ENCODE results near the gene PRLR.
A peak's percentile ranks its signal among the peaks of the same experiment; 100 is the strongest.

The PRLR gene

GRCh38 chr5:35212122-35212982, 17.9 kb downstream of the PRLR start:
- H2AFZ ChIP-seq (ENCODE audit: low read depth, low read length), result peak overlapping the region; percentile 68; the same call in 1 of the 2 replicates
- H3K4me3 ChIP-seq (ENCODE audit: low read length), result peak overlapping the region; percentile 58
- H3K4me2 ChIP-seq (ENCODE audit: low read length), result peak overlapping the region; percentile 82
- peak overlapping the region; percentile 68; the same call in 1 of the 2 replicates for H3K9ac ChIP-seq (ENCODE audit: low read length)
- no peaks in the 10 kb centered on the region for H4K20me1 ChIP-seq (ENCODE audit: insufficient read depth, low read length)
- no peaks in the 10 kb centered on the region for H3K36me3 ChIP-seq (replicated peaks; ENCODE audit: low read depth, low read length)
- no peaks in the 10 kb centered on the region for H3K9me3 ChIP-seq (ENCODE audit: insufficient read depth, low read length)
- H3K27me3 ChIP-seq (ENCODE audit: low read depth, low read length), result no peaks in the 10 kb centered on the region
- TF ChIP-seq CTCF (IDR thresholded peaks at IDR 0.05; ENCODE audit: low read depth, low read length) (no peak), EZH2phosphoT487 (IDR thresholded peaks at IDR 0.05; ENCODE audit: low read depth) (no peak)
- peak overlapping the region; percentile 93 for H3K27ac ChIP-seq (ENCODE audit: low read length)
- no peaks in the 10 kb centered on the region for H3K79me2 ChIP-seq (ENCODE audit: low read length)
- H3K4me1 ChIP-seq (ENCODE audit: low read length), result peaks cover 38% of the 10 kb centered on the region

DNA sequence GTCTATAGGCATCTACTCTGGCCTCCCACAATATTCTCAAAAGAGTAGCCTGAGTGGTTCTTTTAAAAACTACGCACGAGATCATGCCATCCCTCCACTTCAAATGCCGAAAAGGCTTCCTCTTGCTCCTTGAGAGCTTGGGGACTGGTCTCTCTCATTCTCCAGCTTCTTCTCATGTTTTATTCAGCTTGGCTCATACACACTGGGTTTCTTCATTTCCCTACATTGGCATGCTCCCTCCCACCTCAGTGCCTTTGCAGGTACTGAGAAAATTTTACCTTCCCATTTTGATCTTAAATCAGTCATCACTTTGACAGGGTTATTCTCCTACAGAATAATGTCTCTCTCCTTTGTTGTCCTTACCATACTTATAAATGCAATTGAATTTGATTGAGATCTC, 20.4 kb downstream of the PRLR start:
- Histone ChIP-seq H3K36me3 (replicated peaks; ENCODE audit: low read depth, low read length) (no peaks in the 10 kb centered on the region), H3K79me2 (ENCODE audit: low read length) (no peaks in the 10 kb centered on the region), H2AFZ (ENCODE audit: low read depth, low read length) (no peak overlapping the region), H3K4me1 (ENCODE audit: low read length) (peaks cover 38% of the 10 kb centered on the region), H4K20me1 (ENCODE audit: insufficient read depth, low read length) (no peaks in the 10 kb centered on the region), H3K4me3 (ENCODE audit: low read length) (no peak overlapping the region), H3K9ac (ENCODE audit: low read length) (no peak overlapping the region), H3K27me3 (ENCODE audit: low read depth, low read length) (no peaks in the 10 kb centered on the region), H3K9me3 (ENCODE audit: insufficient read depth, low read length) (no peaks in the 10 kb centered on the region), H3K4me2 (ENCODE audit: low read length) (no peak overlapping the region), H3K27ac (ENCODE audit: low read length) (no peak overlapping the region)
- TF ChIP-seq CTCF (IDR thresholded peaks at IDR 0.05; ENCODE audit: low read depth, low read length) (no peak), EZH2phosphoT487 (IDR thresholded peaks at IDR 0.05; ENCODE audit: low read depth) (no peak)

- Histone ChIP-seq H3K9ac (ENCODE audit: low read length) (no peak overlapping the region), H3K9me3 (ENCODE audit: insufficient read depth, low read length) (no peaks in the 10 kb centered on the region), H3K79me2 (ENCODE audit: low read length) (no peaks in the 10 kb centered on the region), H3K4me3 (ENCODE audit: low read length) (no peak overlapping the region), H3K4me2 (ENCODE audit: low read length) (no peak overlapping the region), H3K27ac (ENCODE audit: low read length) (no peak overlapping the region), H3K36me3 (replicated peaks; ENCODE audit: low read depth, low read length) (no peaks in the 10 kb centered on the region), H2AFZ (ENCODE audit: low read depth, low read length) (no peak overlapping the region), H3K4me1 (ENCODE audit: low read length) (peaks cover 13% of the 10 kb centered on the region), H4K20me1 (ENCODE audit: insufficient read depth, low read length) (no peaks in the 10 kb centered on the region), H3K27me3 (ENCODE audit: low read depth, low read length) (no peaks in the 10 kb centered on the region)
- TF ChIP-seq EZH2phosphoT487 (IDR thresholded peaks at IDR 0.05; ENCODE audit: low read depth) (no peak), CTCF (IDR thresholded peaks at IDR 0.05; ENCODE audit: low read depth, low read length) (no peak)
Measured at GRCh38 chr5:35205606-35206005, 24.7 kb downstream of the PRLR start.

- Histone ChIP-seq H3K27ac (ENCODE audit: low read length) (no peak overlapping the region), H3K4me3 (ENCODE audit: low read length) (no peak overlapping the region), H3K9me3 (ENCODE audit: insufficient read depth, low read length) (no peaks in the 10 kb centered on the region), H3K4me1 (ENCODE audit: low read length) (peaks cover 9% of the 10 kb centered on the region), H3K9ac (ENCODE audit: low read length) (no peak overlapping the region), H3K79me2 (ENCODE audit: low read length) (no peaks in the 10 kb centered on the region), H2AFZ (ENCODE audit: low read depth, low read length) (no peak overlapping the region), H3K4me2 (ENCODE audit: low read length) (no peak overlapping the region), H3K27me3 (ENCODE audit: low read depth, low read length) (no peaks in the 10 kb centered on the region), H4K20me1 (ENCODE audit: insufficient read depth, low read length) (no peaks in the 10 kb centered on the region), H3K36me3 (replicated peaks; ENCODE audit: low read depth, low read length) (no peaks in the 10 kb centered on the region)
- no peak for TF ChIP-seq EZH2phosphoT487 (IDR thresholded peaks at IDR 0.05; ENCODE audit: low read depth)
- no peak for TF ChIP-seq CTCF (IDR thresholded peaks at IDR 0.05; ENCODE audit: low read depth, low read length)
Measured at GRCh38 chr5:35205186-35205585, 25.1 kb downstream of the PRLR start.

All from OCI-LY3 (cell line).